Measurements from ENCODE around the gene SLC38A3.

DNA sequence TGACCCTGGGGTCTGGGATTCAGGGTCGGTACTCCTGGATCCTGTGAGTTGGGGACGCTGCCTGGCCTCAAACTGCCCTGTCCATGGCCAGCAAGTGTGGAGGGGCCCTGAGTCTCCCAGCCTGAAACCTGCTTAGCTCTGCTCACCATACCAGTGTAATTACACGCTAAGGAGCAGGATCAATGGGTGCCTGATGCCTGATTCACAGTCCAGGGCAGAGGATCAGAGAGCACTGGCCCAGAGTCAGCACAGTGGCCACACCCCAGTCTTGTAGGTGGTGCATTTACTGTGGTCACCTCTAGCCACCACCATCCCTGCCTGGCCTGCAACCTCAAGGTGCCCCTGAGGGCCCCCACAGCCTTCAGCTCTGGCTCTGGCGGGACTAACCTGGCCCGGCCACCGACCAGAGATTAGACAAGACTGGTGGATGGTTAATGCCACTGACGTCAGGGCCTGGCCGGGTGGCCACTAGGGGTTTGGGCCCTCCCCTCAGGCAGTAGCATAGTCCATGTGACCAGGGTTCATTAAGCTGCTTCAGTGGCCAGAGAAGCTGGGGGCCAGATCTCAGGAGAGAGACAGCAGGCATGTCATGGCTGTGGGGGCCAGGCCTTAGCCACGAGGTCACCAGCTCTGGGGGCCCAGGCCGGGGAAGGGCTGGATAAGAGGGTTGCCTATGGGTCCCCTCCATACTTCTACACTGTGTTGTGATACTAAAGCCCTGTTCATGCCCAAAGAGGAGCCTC lies 3.3 kb upstream of the SLC38A3 start:
- TF ChIP-seq, protein P1, sequence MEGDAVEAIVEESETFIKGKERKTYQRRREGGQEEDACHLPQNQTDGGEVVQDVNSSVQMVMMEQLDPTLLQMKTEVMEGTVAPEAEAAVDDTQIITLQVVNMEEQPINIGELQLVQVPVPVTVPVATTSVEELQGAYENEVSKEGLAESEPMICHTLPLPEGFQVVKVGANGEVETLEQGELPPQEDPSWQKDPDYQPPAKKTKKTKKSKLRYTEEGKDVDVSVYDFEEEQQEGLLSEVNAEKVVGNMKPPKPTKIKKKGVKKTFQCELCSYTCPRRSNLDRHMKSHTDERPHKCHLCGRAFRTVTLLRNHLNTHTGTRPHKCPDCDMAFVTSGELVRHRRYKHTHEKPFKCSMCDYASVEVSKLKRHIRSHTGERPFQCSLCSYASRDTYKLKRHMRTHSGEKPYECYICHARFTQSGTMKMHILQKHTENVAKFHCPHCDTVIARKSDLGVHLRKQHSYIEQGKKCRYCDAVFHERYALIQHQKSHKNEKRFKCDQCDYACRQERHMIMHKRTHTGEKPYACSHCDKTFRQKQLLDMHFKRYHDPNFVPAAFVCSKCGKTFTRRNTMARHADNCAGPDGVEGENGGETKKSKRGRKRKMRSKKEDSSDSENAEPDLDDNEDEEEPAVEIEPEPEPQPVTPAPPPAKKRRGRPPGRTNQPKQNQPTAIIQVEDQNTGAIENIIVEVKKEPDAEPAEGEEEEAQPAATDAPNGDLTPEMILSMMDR (IDR thresholded peaks at IDR 0.05), result no peak
- TF ChIP-seq POLR2A (IDR thresholded peaks at IDR 0.05), result no peak
